ENCODE data around the gene PHKG1. TPM values are rescaled to one million over a fixed set of nuclear protein-coding genes. Genes with fewer than 3 reads are reported as not detected.
A peak's percentile ranks its signal among the peaks of the same experiment; 100 is the strongest.
"Not testable (repeated sequence)": the region's sequence is repeated elsewhere in the genome, so short reads cannot be mapped to it uniquely, and the experiment has no call there.

PHKG1 gene
- polyA plus RNA-seq, 2 of the 4 experiments (the other 2 are of a cell fraction) = 0.41 to 1.0 TPM

- peak in 1 of 2 experiments; percentile 5; a peak in 1 of 6 replicates for ATAC-seq
- H3K4me3 ChIP-seq = no peak overlapping the region
- H3K9me3 ChIP-seq = no peaks in the 10 kb centered on the region
- H3K27ac ChIP-seq = no peak overlapping the region
- no peak for FAIRE-seq
- 69% methylated on average over 5 of the region's 5 CpGs for WGBS (ENCODE audit: missing lambda C conversion rate)
- ChIA-PET CTCF (no interaction called here), POLR2A (no interaction called here)
- DNase-seq (ENCODE audit: low read depth in 1 of 2, low spot score in 1 of 2) = no peak
- H3K4me2 ChIP-seq = no peak overlapping the region
- TF ChIP-seq USF2 (IDR thresholded peaks at IDR 0.05) = no peak
- TF ChIP-seq RFX5 (IDR thresholded peaks at IDR 0.05) = no peak
- no peak for TF ChIP-seq CBX8 (IDR thresholded peaks at IDR 0.05)
- TF ChIP-seq HOXB13 (CRISPR knock-in tag; IDR thresholded peaks at IDR 0.05; ENCODE audit: low read depth) = no peak
- TF ChIP-seq E2F6 (IDR thresholded peaks at IDR 0.05; ENCODE audit: borderline replicate concordance, low read depth) = no peak
- TF ChIP-seq HES2 (IDR thresholded peaks at IDR 0.05) = no peak
- TF ChIP-seq FOXS1 (CRISPR knock-in tag; IDR thresholded peaks at IDR 0.05) = no peak
- no peak for TF ChIP-seq RNF2 (IDR thresholded peaks at IDR 0.05; ENCODE audit: borderline replicate concordance, low read depth)
- TF ChIP-seq RARB (CRISPR knock-in tag; IDR thresholded peaks at IDR 0.05) = no peak
- no peak for TF ChIP-seq BCL3 (IDR thresholded peaks at IDR 0.05)
- TF ChIP-seq FOSL2 (IDR thresholded peaks at IDR 0.05) = no peak
- TF ChIP-seq FOSL2 (CRISPR knock-in tag; IDR thresholded peaks at IDR 0.05) = no peak
- no peak for TF ChIP-seq HOXB5 (CRISPR knock-in tag; IDR thresholded peaks at IDR 0.05)
- TF ChIP-seq EHMT2 (IDR thresholded peaks at IDR 0.05; ENCODE audit: low read depth) = no peak
- TF ChIP-seq HEYL (CRISPR knock-in tag; IDR thresholded peaks at IDR 0.05) = no peak
- TF ChIP-seq HDAC2 (IDR thresholded peaks at IDR 0.05) = no peak
- H3K4me1 ChIP-seq = peaks cover 8% of the 10 kb centered on the region; the same call in 2 of the 3 replicates
Measured at GRCh38 chr7:56097700-56098099, 4.9 kb upstream of the PHKG1 start.

GRCh38 chr7:56092388-56092787, 364 bp downstream of the PHKG1 start:
- not testable (repeated sequence) for H3K4me1 ChIP-seq; FAIRE-seq; DNase-seq (ENCODE audit: low read depth in 1 of 2, low spot score in 1 of 2); H3K4me2 ChIP-seq; ATAC-seq; H3K4me3 ChIP-seq; H3K9me3 ChIP-seq
- peak overlapping the region in 1 of 2 experiments; percentile 29; a peak in 1 of 6 replicates for H3K27ac ChIP-seq
- CTCF ChIA-PET = interaction anchor here (0.7 to 3.9 kb wide), 10 partner anchors 9 to 449 kb away, joined by 3 to 17 read pairs (median 4); partner anchors contain the start of genes CCT6A, CHCHD2, NIPSNAP2 and PSPH
- POLR2A ChIA-PET = interaction anchor here (1.0 to 1.1 kb wide), 3 partner anchors 12 to 128 kb away, joined by 3 to 7 read pairs (median 3); partner anchors contain the start of genes CHCHD2 and NIPSNAP2
- 85% methylated on average over 6 of the region's 6 CpGs for WGBS (ENCODE audit: missing lambda C conversion rate)

- no peak overlapping the region for H3K27ac ChIP-seq
- peaks cover 3% of the 10 kb centered on the region; the same call in 2 of the 3 replicates for H3K4me1 ChIP-seq
- ATAC-seq = peak; percentile 10 to 46; a peak in 5 of 6 replicates
- CTCF ChIA-PET = interaction anchor here (1.1 to 3.9 kb wide), 5 partner anchors 13 to 448 kb away, joined by 4 to 17 read pairs (median 5); partner anchors contain the start of genes CCT6A and PSPH
- FAIRE-seq = no peak
- 90% methylated on average over 3 of the region's 3 CpGs for WGBS (ENCODE audit: missing lambda C conversion rate)
- no peak overlapping the region for H3K4me3 ChIP-seq
- no peaks in the 10 kb centered on the region for H3K9me3 ChIP-seq
- H3K4me2 ChIP-seq = no peak overlapping the region
- POLR2A ChIA-PET = interaction anchor here (0.7 kb wide), 1 partner anchor 38 kb away, joined by 3 read pairs; no protein-coding TSS in a partner anchor
- DNase-seq (ENCODE audit: low read depth in 1 of 2, low spot score in 1 of 2) = no peak
- TF ChIP-seq JUN (IDR thresholded peaks at IDR 0.05) (no peak), POLR2AphosphoS2 (conservative IDR thresholded peaks at IDR 0.05; ENCODE audit: low read length) (no peak), HOXB5 (CRISPR knock-in tag; IDR thresholded peaks at IDR 0.05) (no peak), MAX (IDR thresholded peaks at IDR 0.05) (no peak)
Measured at GRCh38 chr7:56091591-56091990, 1.2 kb downstream of the PHKG1 start.

All from A549 (cell line).